ENCODE results near the gene PTS. TPM values are rescaled to one million over a fixed set of nuclear protein-coding genes. Genes with fewer than 3 reads are reported as not detected.

PTS gene
- polyA plus RNA-seq, 3 donors, result 11.8 to 25.0 (median 14.0) TPM

GRCh38 chr11:112241486-112241885, 15.3 kb downstream of the PTS start:
- H3K9me3 ChIP-seq (replicated peaks in 1 of 2; ENCODE audit: control insufficient read depth in 1 of 2, insufficient read depth in 1 of 2, low read length in 2 of 2), result no peaks in the 10 kb centered on the region
- H3K27ac ChIP-seq (ENCODE audit: low read depth in 1 of 2, low read length in 2 of 2), result no peak overlapping the region
- H3K4me3 ChIP-seq (replicated peaks in 1 of 3; ENCODE audit: low read depth in 2 of 3, low read length in 3 of 3), result no peak overlapping the region
- Mint-ChIP-seq H3K27me3 (ENCODE audit: low read depth in 3 of 3) (peaks cover 0 to 3% (median 1%) of the 10 kb centered on the region in 3 donors), H3K4me3 (no peak overlapping the region), H3K9me3 (peaks cover 5 to 26% (median 10%) of the 10 kb centered on the region in 7 donors), H3K4me1 (no peaks in the 10 kb centered on the region), H3K36me3 (peaks cover 61 to 66% of the 10 kb centered on the region in 2 donors), H3K27ac (no peak overlapping the region)
- no peaks in the 10 kb centered on the region for H4K20me1 ChIP-seq (ENCODE audit: insufficient read depth, low read length)
- no peaks in the 10 kb centered on the region for H3K4me1 ChIP-seq (ENCODE audit: control insufficient read depth in 1 of 2, insufficient read depth in 2 of 2, low read length in 2 of 2)
- H3K79me2 ChIP-seq (ENCODE audit: insufficient read depth, low read length), result no peaks in the 10 kb centered on the region
- no peak overlapping the region for H3K9ac ChIP-seq (ENCODE audit: insufficient read depth, low read length, poor library complexity, severe bottlenecking)
- no peak overlapping the region for H3K4me2 ChIP-seq (replicated peaks; ENCODE audit: extremely low read depth, low read length, poor library complexity, severe bottlenecking)
- no peak for DNase-seq
- 90% methylated on average over 2 of the region's 3 CpGs for WGBS (ENCODE audit: insufficient coverage)
- intact Hi-C loops (cut with micrococcal nuclease), result no loop called here
- H3K36me3 ChIP-seq (replicated peaks in 1 of 2; ENCODE audit: control insufficient read depth in 1 of 2, insufficient read depth in 2 of 2, low read length in 2 of 2), result peaks cover 38 to 51% of the 10 kb centered on the region in 2 donors
- no peak for TF ChIP-seq CTCF (IDR thresholded peaks at IDR 0.05)
- H3K27me3 ChIP-seq (ENCODE audit: control insufficient read depth in 2 of 2, insufficient read depth in 2 of 2, low read length in 2 of 2), result no peaks in the 10 kb centered on the region
- no peak overlapping the region for H2AFZ ChIP-seq (ENCODE audit: insufficient read depth, low read depth, low read length, poor library complexity, severe bottlenecking)

- Histone ChIP-seq H3K4me2 (replicated peaks; ENCODE audit: extremely low read depth, low read length, poor library complexity, severe bottlenecking) (no peak overlapping the region), H3K4me3 (replicated peaks in 1 of 3; ENCODE audit: low read depth in 2 of 3, low read length in 3 of 3) (no peak overlapping the region), H3K79me2 (ENCODE audit: insufficient read depth, low read length) (no peaks in the 10 kb centered on the region), H3K27me3 (ENCODE audit: control insufficient read depth in 2 of 2, insufficient read depth in 2 of 2, low read length in 2 of 2) (no peaks in the 10 kb centered on the region), H3K9ac (ENCODE audit: insufficient read depth, low read length, poor library complexity, severe bottlenecking) (no peak overlapping the region), H3K36me3 (replicated peaks in 1 of 2; ENCODE audit: control insufficient read depth in 1 of 2, insufficient read depth in 2 of 2, low read length in 2 of 2) (no peaks in the 10 kb centered on the region), H2AFZ (ENCODE audit: insufficient read depth, low read depth, low read length, poor library complexity, severe bottlenecking) (no peak overlapping the region), H3K4me1 (ENCODE audit: control insufficient read depth in 1 of 2, insufficient read depth in 2 of 2, low read length in 2 of 2) (no peaks in the 10 kb centered on the region), H3K27ac (ENCODE audit: low read depth in 1 of 2, low read length in 2 of 2) (no peak overlapping the region), H3K9me3 (replicated peaks in 1 of 2; ENCODE audit: control insufficient read depth in 1 of 2, insufficient read depth in 1 of 2, low read length in 2 of 2) (no peaks in the 10 kb centered on the region), H4K20me1 (ENCODE audit: insufficient read depth, low read length) (no peaks in the 10 kb centered on the region)
- Mint-ChIP-seq H3K4me1 (peaks cover 2% of the 10 kb centered on the region), H3K36me3 (peaks cover 13 to 18% of the 10 kb centered on the region in 2 donors), H3K27ac (no peak overlapping the region), H3K4me3 (no peak overlapping the region), H3K27me3 (ENCODE audit: low read depth in 3 of 3) (peaks cover 0 to 5% (median 1%) of the 10 kb centered on the region in 3 donors), H3K9me3 (peaks cover 4 to 25% (median 10%) of the 10 kb centered on the region in 7 donors)
- intact Hi-C loops (cut with micrococcal nuclease), result no loop called here
- WGBS (ENCODE audit: insufficient coverage), result no CpG with 5 or more reads among the region's 4 CpGs
- no peak for DNase-seq
- TF ChIP-seq CTCF (IDR thresholded peaks at IDR 0.05), result no peak
Measured at GRCh38 chr11:112247201-112247600, 21.0 kb downstream of the PTS start.

Data from CD14-positive monocyte (primary cell).